GM12878 (cell line): ENCODE results near the gene KDM5D. TPM values are rescaled to one million over a fixed set of nuclear protein-coding genes. Genes with fewer than 3 reads are reported as not detected.

Experiments used
- ATAC-seq: fragments of 200-7000 bp; cut with Tn5 transposase; 3 replicates; pipeline ENCODE4 v1.9.1; 2020; ENCODE audit warnings: mild to moderate bottlenecking, moderate library complexity
- BruUV-seq: library from RNA; stranded (reverse); fragments of 400-500 nt; replicated peaks from 2 replicates; lab custom pipeline; 2021; lab: Mats Ljungman, UMichigan
- CTCF ChIA-PET: fragments of 300-600 bp; sonication (Branson Sonifier 250); formaldehyde crosslinking; extraction: SDS; loops from one replicate; lab custom pipeline; 2021; ENCODE audit warnings: inconsistent platforms; lab: Yijun Ruan, JAX
- POLR2A ChIA-PET: fragments of 350-600 bp; formaldehyde crosslinking; extraction: SDS; loops from one replicate; lab custom pipeline; 2021; ENCODE audit warnings: inconsistent platforms; lab: Charles Lee
- RAD21 ChIA-PET: fragments of 300-600 bp; sonication (Branson Sonifier 250); formaldehyde crosslinking; loops from one replicate; lab custom pipeline; 2023; ENCODE audit warnings: antibody characterized with exemption; ENCODE audit not compliant: unreplicated experiment; lab: Charles Lee
- SMC1A ChIA-PET: fragments of 300-600 bp; sonication (Branson Sonifier 250); formaldehyde crosslinking; loops from one replicate; lab custom pipeline; 2023; ENCODE audit not compliant: unreplicated experiment, uncharacterized antibody; lab: Charles Lee
- DNase-seq: peaks from one replicate; pipeline ENCODE4 v3.0.0-alpha.2; 2011; ENCODE audit warnings: low read depth, low spot score
- FAIRE-seq: peaks from 3 replicates; lab custom pipeline; 2011; peaks lifted over from hg19 to GRCh38; lab: Jason Lieb, UNC
- H2AFZ ChIP-seq: 2 replicates; pipeline ENCODE4 v1.6.0; 2011; ENCODE audit warnings: low read depth, low read length, control low read depth; ENCODE audit not compliant: control insufficient read depth
- H3K27ac ChIP-seq: 2 replicates; pipeline ENCODE4 v1.5.1; 2011; ENCODE audit warnings: control low read depth; ENCODE audit not compliant: control insufficient read depth, insufficient read depth
- H3K27me3 ChIP-seq, 2 experiments: replicated peaks in 1 of 2; 2 replicates each; pipeline versions ENCODE4 v1.6.0 to v1.6.1; 2011; ENCODE audit warnings: low read length in 1 of 2; ENCODE audit not compliant: control insufficient read depth in 2 of 2, insufficient read depth in 2 of 2
- H3K36me3 ChIP-seq, 2 experiments: 2 replicates each; pipeline ENCODE4 v1.5.1; 2011; ENCODE audit warnings: low read length in 1 of 2; ENCODE audit not compliant: control insufficient read depth in 2 of 2, insufficient read depth in 2 of 2
- H3K4me1 ChIP-seq: 2 replicates; pipeline ENCODE4 v1.6.1; 2011; ENCODE audit warnings: mild to moderate bottlenecking, low read length, moderate library complexity, mixed read lengths; ENCODE audit not compliant: control insufficient read depth, insufficient read depth
- H3K4me2 ChIP-seq: 2 replicates; pipeline ENCODE4 v1.6.0; 2011; ENCODE audit warnings: control low read depth; ENCODE audit not compliant: control insufficient read depth, insufficient read depth
- H3K4me3 ChIP-seq: fragments of 200-600 bp; sonication (generic); 2 replicates; pipeline ENCODE4 v1.5.1; 2016
- H3K79me2 ChIP-seq: 2 replicates; pipeline ENCODE4 v1.6.0; 2011; ENCODE audit warnings: low read length; ENCODE audit not compliant: control insufficient read depth, insufficient read depth
- H3K9ac ChIP-seq: 2 replicates; pipeline ENCODE4 v1.8.0; 2011; ENCODE audit warnings: low read length, control low read depth, mixed read lengths; ENCODE audit not compliant: control insufficient read depth, insufficient read depth
- H3K9me3 ChIP-seq: replicated peaks from 3 replicates; pipeline ENCODE4 v1.5.1; 2011; ENCODE audit warnings: mild to moderate bottlenecking, low read length; ENCODE audit not compliant: control insufficient read depth, insufficient read depth
- H4K20me1 ChIP-seq: 2 replicates; pipeline ENCODE4 v1.6.0; 2011; ENCODE audit not compliant: control insufficient read depth, insufficient read depth
- CUX1 ChIP-seq: IDR thresholded peaks from 2 replicates; pipeline ENCODE4 v1.6.1; 2012; ENCODE audit warnings: improper control_type of control experiment, low read depth, low read length; ENCODE audit not compliant: insufficient replicate concordance
- HDAC6 ChIP-seq: fragments of 200-600 bp; sonication (generic); IDR thresholded peaks from one replicate; pipeline ENCODE4 v1.8.0; 2017; ENCODE audit warnings: antibody characterized with exemption; ENCODE audit not compliant: unreplicated experiment
- IRF5 ChIP-seq: fragments of 450-650 bp; IDR thresholded peaks from 2 replicates; pipeline ENCODE4 v1.6.1; 2017; ENCODE audit warnings: borderline replicate concordance
- POLR2AphosphoS2 ChIP-seq: IDR thresholded peaks from 2 replicates; pipeline ENCODE4 v1.6.1; 2011; ENCODE audit warnings: low read depth, mild to moderate bottlenecking, low read length, improper control_type of control experiment, moderate library complexity
- in situ Hi-C: fragments of 300-500 bp; cut with MboI; formaldehyde crosslinking; loops from 9 replicates; pipeline ENCODE4 v1.14.3; 2018; ENCODE audit warnings: mixed read lengths
- intact Hi-C: fragments of 100-400 bp; cut with micrococcal nuclease; formaldehyde crosslinking; loops from one replicate; pipeline ENCODE4 v1.14.2; 2022; ENCODE audit not compliant: unreplicated experiment
- polyA plus RNA-seq, 11 experiments: library from polyadenylated mRNA; depleted of rRNA in 4 of 11; unstranded in 6 of 11; stranded (reverse) in 5 of 11; fragments of >200 nt; fragmentation: Nextera tagmentation in 4 of 11; fragmentation: Illumina TruSeq in 1 of 11; extraction: Ambion mirVana in 4 of 11; extraction: Trizol in 1 of 11; gene quantifications; 1 replicate in 1 of 11; 2 replicates in 10 of 11; pipeline versions ENCODE4 v1.2.1 to v1.2.3, GENCODE V29; 2011 to 2016; ENCODE audit warnings: inconsistent platforms in 2 of 11, missing spikeins in 2 of 11, low read depth in 1 of 11
- total RNA-seq, 4 experiments: library from RNA; depleted of rRNA in 3 of 4; stranded (reverse); fragments of >200 nt in 3 of 4; fragmentation: Illumina TruSeq in 1 of 4; extraction: Trizol in 1 of 4; gene quantifications; 2 replicates each; pipeline versions ENCODE4 v1.2.1 to v1.2.3, GENCODE V29; 2013 to 2021

The KDM5D gene
- total and polyA plus RNA-seq, 10 of the 15 experiments (the other 5 are each of a cell fraction or from before 2014, with no cell fraction given): 0.21 TPM; not detected in 9

- Histone ChIP-seq H3K27ac (no peak overlapping the region), H3K79me2 (no peaks in the 10 kb centered on the region), H3K36me3 (no peaks in the 10 kb centered on the region), H3K27me3 (no peaks in the 10 kb centered on the region), H3K4me2 (no peak overlapping the region), H4K20me1 (no peaks in the 10 kb centered on the region), H3K9me3 (no peaks in the 10 kb centered on the region), H3K4me1 (no peaks in the 10 kb centered on the region), H3K4me3 (no peak overlapping the region), H2AFZ (no peak overlapping the region), H3K9ac (no peak overlapping the region)
- intact Hi-C loops: no loop called here
- ATAC-seq: no peak
- TF ChIP-seq POLR2AphosphoS2 (no peak), HDAC6 (no peak), CUX1 (no peak), IRF5 (no peak)
- CTCF ChIA-PET: no interaction called here
- POLR2A ChIA-PET: no interaction called here
- BruUV-seq: no TSS peak
- SMC1A ChIA-PET: no interaction called here
- RAD21 ChIA-PET: no interaction called here
- no peak for FAIRE-seq
- in situ Hi-C loops: no loop called here
- no peak for DNase-seq
Measured at GRCh38 chrY:19698495-19698894, 46.0 kb downstream of the KDM5D start.
